A549 (cell line): Measurements from ENCODE around the gene IDUA.

Experiments used
- BHLHE40 ChIP-seq: IDR thresholded peaks from 2 replicates; pipeline ENCODE4 v1.6.1; 2012; ENCODE audit warnings: low read depth, low read length, inconsistent platforms
- CBX8 ChIP-seq: fragments of 200-600 bp; sonication (generic); IDR thresholded peaks from 2 replicates; pipeline ENCODE4 v1.6.1; 2016
- CEBPB ChIP-seq, 2 experiments: fragments of >200 bp in 1 of 2; sonication (Bioruptor Twin) in 1 of 2; formaldehyde crosslinking in 1 of 2; IDR thresholded peaks; 2 replicates each; pipeline ENCODE4 v1.6.1; 2012 to 2016
- MAFK ChIP-seq: fragments of 450-650 bp; IDR thresholded peaks from 2 replicates; pipeline ENCODE4 v1.6.1; 2014; ENCODE audit not compliant: partially characterized antibody
- MYC ChIP-seq: IDR thresholded peaks from 2 replicates; pipeline ENCODE4 v1.6.1; 2012; ENCODE audit warnings: mild to moderate bottlenecking, inconsistent platforms, low read length, improper control_type of control experiment, borderline replicate concordance
- POLR2A ChIP-seq: IDR thresholded peaks from 2 replicates; pipeline ENCODE4 v1.6.1; 2012; ENCODE audit warnings: mild to moderate bottlenecking, low read length
- RCOR1 ChIP-seq: fragments of 150-350 bp; IDR thresholded peaks from 2 replicates; pipeline ENCODE4 v1.6.1; 2014; ENCODE audit warnings: antibody characterized with exemption, low read length, low read depth
- TP53 ChIP-seq: fragments of 250-450 bp; sonication (Bioruptor Pico); IDR thresholded peaks from 2 replicates; pipeline ENCODE4 v1.5.0; 2021; ENCODE audit warnings: mild to moderate bottlenecking, moderate library complexity
- TF ChIP-seq, protein P1 (sequence below): fragments of >200 bp; sonication (Bioruptor Twin); formaldehyde crosslinking; IDR thresholded peaks from 3 replicates; pipeline ENCODE4 v1.5.1; 2016
- TF ChIP-seq, protein P2 (sequence below): fragments of 150-350 bp; IDR thresholded peaks from 2 replicates; pipeline ENCODE4 v1.6.1; 2014; ENCODE audit warnings: low read depth, mild to moderate bottlenecking, low read length
- TF ChIP-seq, protein P3 (sequence below): IDR thresholded peaks from 2 replicates; pipeline ENCODE4 v1.6.1; 2012

GRCh38 chr4:1030559-1030958 lies 43.7 kb downstream of the IDUA start:
- TF ChIP-seq RCOR1, result no peak
- TF ChIP-seq, protein P1, sequence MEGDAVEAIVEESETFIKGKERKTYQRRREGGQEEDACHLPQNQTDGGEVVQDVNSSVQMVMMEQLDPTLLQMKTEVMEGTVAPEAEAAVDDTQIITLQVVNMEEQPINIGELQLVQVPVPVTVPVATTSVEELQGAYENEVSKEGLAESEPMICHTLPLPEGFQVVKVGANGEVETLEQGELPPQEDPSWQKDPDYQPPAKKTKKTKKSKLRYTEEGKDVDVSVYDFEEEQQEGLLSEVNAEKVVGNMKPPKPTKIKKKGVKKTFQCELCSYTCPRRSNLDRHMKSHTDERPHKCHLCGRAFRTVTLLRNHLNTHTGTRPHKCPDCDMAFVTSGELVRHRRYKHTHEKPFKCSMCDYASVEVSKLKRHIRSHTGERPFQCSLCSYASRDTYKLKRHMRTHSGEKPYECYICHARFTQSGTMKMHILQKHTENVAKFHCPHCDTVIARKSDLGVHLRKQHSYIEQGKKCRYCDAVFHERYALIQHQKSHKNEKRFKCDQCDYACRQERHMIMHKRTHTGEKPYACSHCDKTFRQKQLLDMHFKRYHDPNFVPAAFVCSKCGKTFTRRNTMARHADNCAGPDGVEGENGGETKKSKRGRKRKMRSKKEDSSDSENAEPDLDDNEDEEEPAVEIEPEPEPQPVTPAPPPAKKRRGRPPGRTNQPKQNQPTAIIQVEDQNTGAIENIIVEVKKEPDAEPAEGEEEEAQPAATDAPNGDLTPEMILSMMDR, result no peak
- TF ChIP-seq, protein P2, sequence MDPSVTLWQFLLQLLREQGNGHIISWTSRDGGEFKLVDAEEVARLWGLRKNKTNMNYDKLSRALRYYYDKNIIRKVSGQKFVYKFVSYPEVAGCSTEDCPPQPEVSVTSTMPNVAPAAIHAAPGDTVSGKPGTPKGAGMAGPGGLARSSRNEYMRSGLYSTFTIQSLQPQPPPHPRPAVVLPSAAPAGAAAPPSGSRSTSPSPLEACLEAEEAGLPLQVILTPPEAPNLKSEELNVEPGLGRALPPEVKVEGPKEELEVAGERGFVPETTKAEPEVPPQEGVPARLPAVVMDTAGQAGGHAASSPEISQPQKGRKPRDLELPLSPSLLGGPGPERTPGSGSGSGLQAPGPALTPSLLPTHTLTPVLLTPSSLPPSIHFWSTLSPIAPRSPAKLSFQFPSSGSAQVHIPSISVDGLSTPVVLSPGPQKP, result no peak
- no peak for TF ChIP-seq MAFK
- no peak for TF ChIP-seq CBX8
- TF ChIP-seq POLR2A, result no peak
- TF ChIP-seq CEBPB (IDR thresholded peaks at IDR 0.05), result no peak
- no peak for TF ChIP-seq BHLHE40
- TF ChIP-seq MYC, result no peak
- TF ChIP-seq, protein P3, sequence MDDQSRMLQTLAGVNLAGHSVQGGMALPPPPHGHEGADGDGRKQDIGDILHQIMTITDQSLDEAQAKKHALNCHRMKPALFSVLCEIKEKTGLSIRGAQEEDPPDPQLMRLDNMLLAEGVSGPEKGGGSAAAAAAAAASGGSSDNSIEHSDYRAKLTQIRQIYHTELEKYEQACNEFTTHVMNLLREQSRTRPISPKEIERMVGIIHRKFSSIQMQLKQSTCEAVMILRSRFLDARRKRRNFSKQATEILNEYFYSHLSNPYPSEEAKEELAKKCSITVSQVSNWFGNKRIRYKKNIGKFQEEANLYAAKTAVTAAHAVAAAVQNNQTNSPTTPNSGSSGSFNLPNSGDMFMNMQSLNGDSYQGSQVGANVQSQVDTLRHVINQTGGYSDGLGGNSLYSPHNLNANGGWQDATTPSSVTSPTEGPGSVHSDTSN, result no peak
- no peak for TF ChIP-seq TP53 (CRISPR knock-in tag)
